GM23248 (cell line): ENCODE results near the gene FUT8. TPM values are rescaled to one million over a fixed set of nuclear protein-coding genes. Genes with fewer than 3 reads are reported as not detected.
"Not testable (repeated sequence)": the region's sequence is repeated elsewhere in the genome, so short reads cannot be mapped to it uniquely, and the experiment has no call there.

Experiments
- DNase-seq: peaks from one replicate; pipeline ENCODE4 v3.0.0-alpha.2; 2015
- H2AFZ ChIP-seq: fragments of 200-600 bp; sonication (generic); 2 replicates; pipeline ENCODE4 v1.6.1; 2016; ENCODE audit warnings: antibody characterized with exemption
- H3F3A ChIP-seq: fragments of 200-600 bp; sonication (generic); 2 replicates; pipeline ENCODE4 v1.6.1; 2016; ENCODE audit warnings: mild to moderate bottlenecking, antibody characterized with exemption, mixed run types; ENCODE audit not compliant: insufficient read depth
- H3K27ac ChIP-seq: fragments of 200-600 bp; sonication (generic); 2 replicates; pipeline ENCODE4 v1.5.1; 2016; ENCODE audit warnings: mild to moderate bottlenecking
- H3K27me3 ChIP-seq: fragments of 200-600 bp; sonication (generic); replicated peaks from 2 replicates; pipeline ENCODE4 v1.6.1; 2016; ENCODE audit warnings: mild to moderate bottlenecking; ENCODE audit not compliant: insufficient read depth
- H3K36me3 ChIP-seq: fragments of 200-600 bp; sonication (generic); 2 replicates; pipeline ENCODE4 v1.6.1; 2016; ENCODE audit warnings: low read depth, mild to moderate bottlenecking
- H3K4me1 ChIP-seq: fragments of 200-600 bp; sonication (generic); 2 replicates; pipeline ENCODE4 v1.6.1; 2016; ENCODE audit warnings: mild to moderate bottlenecking; ENCODE audit not compliant: insufficient read depth
- H3K4me2 ChIP-seq: fragments of 200-600 bp; sonication (generic); one replicate; pipeline ENCODE4 v1.6.1; 2016; ENCODE audit warnings: mild to moderate bottlenecking; ENCODE audit not compliant: unreplicated experiment
- H3K4me3 ChIP-seq: fragments of 200-600 bp; sonication (generic); 2 replicates; pipeline ENCODE4 v1.5.1; 2016; ENCODE audit warnings: mild to moderate bottlenecking
- H3K79me2 ChIP-seq: fragments of 200-600 bp; sonication (generic); 2 replicates; pipeline ENCODE4 v1.6.1; 2016; ENCODE audit warnings: mild to moderate bottlenecking; ENCODE audit not compliant: insufficient read depth
- H3K9ac ChIP-seq: fragments of 200-600 bp; sonication (generic); 2 replicates; pipeline ENCODE4 v1.6.1; 2016; ENCODE audit warnings: mild to moderate bottlenecking
- H3K9me2 ChIP-seq: fragments of 200-600 bp; sonication (generic); 2 replicates; pipeline ENCODE4 v1.6.1; 2016; ENCODE audit warnings: mixed run types, mild to moderate bottlenecking, moderate library complexity; ENCODE audit not compliant: insufficient read depth
- H3K9me3 ChIP-seq: fragments of 200-600 bp; sonication (generic); one replicate; pipeline ENCODE4 v1.6.1; 2017; ENCODE audit warnings: low read depth
- H4K20me1 ChIP-seq: fragments of 200-600 bp; sonication (generic); 2 replicates; pipeline ENCODE4 v1.6.0; 2016; ENCODE audit not compliant: insufficient read depth
- EZH2 ChIP-seq: fragments of 200-600 bp; sonication (generic); IDR thresholded peaks from 2 replicates; pipeline ENCODE4 v1.6.1; 2018; ENCODE audit warnings: antibody characterized with exemption, mild to moderate bottlenecking; ENCODE audit not compliant: insufficient read depth, poor library complexity, severe bottlenecking
- EZH2phosphoT487 ChIP-seq: fragments of 200-600 bp; sonication (generic); IDR thresholded peaks from 2 replicates; pipeline ENCODE4 v1.6.1; 2018; ENCODE audit warnings: antibody characterized with exemption, moderate library complexity, mild to moderate bottlenecking, low read depth; ENCODE audit not compliant: insufficient read depth
- WGBS, 2 experiments: methylation state at CpG; one replicate each; pipeline ENCODE4 v1.1.6; 2015 to 2017; ENCODE audit warnings: low lambda C conversion rate in 2 of 2, low coverage in 1 of 2; ENCODE audit errors: missing lambda C conversion rate in 2 of 2; 5-methylcytosine and 5-hydroxymethylcytosine counted together
- in situ Hi-C: fragments of 300-500 bp; cut with MboI; formaldehyde crosslinking; loops from 2 replicates; pipeline ENCODE4 v1.15.0; 2020
- polyA plus RNA-seq: library from polyadenylated mRNA; unstranded; fragments of >200 nt; fragmentation: Nextera tagmentation; extraction: Ambion mirVana; gene quantifications from 2 replicates; pipeline ENCODE4 v1.2.1, GENCODE V29; 2016
- total RNA-seq: library from RNA; depleted of rRNA; stranded (reverse); fragments of >200 nt; shearing (Covaris generic); gene quantifications from 2 replicates; pipeline ENCODE4 v1.2.3, GENCODE V29; 2014

The FUT8 gene
- total and polyA plus RNA-seq, 2 experiments from 2014 or later = 40.0 to 60.6 TPM

- Histone ChIP-seq H2AFZ (no peak overlapping the region), H3K36me3 (0 out of 2 replicates have a peak, but pooled peaks cover 3% of the 10 kb centered on the region), H3K27me3 (no peaks in the 10 kb centered on the region), H3F3A (no peaks in the 10 kb centered on the region), H3K4me2 (no peak overlapping the region), H4K20me1 (no peaks in the 10 kb centered on the region), H3K9me2 (no peaks in the 10 kb centered on the region), H3K4me3 (no peak overlapping the region), H3K9ac (no peak overlapping the region), H3K79me2 (peaks cover 16% of the 10 kb centered on the region), H3K27ac (no peak overlapping the region), H3K4me1 (no peaks in the 10 kb centered on the region), H3K9me3 (no peaks in the 10 kb centered on the region)
- in situ Hi-C loops = no loop called here
- 100% methylated on average over 1 of the region's 1 CpG for WGBS, 2 experiments
- DNase-seq = no peak
- TF ChIP-seq EZH2phosphoT487 = no peak
- no peak for TF ChIP-seq EZH2
Observed at GRCh38 chr14:65631040-65631439, 218.5 kb downstream of the FUT8 start.

GRCh38 chr14:65632487-65632886 is 220.0 kb downstream of the FUT8 start:
- no peaks in the 10 kb centered on the region for H3F3A ChIP-seq
- H3K9me3 ChIP-seq = no peaks in the 10 kb centered on the region
- H3K9me2 ChIP-seq = no peaks in the 10 kb centered on the region
- H3K27ac ChIP-seq = no peak overlapping the region
- in situ Hi-C loops = no loop called here
- no peak overlapping the region for H2AFZ ChIP-seq
- DNase-seq = no peak
- TF ChIP-seq EZH2phosphoT487 (no peak), EZH2 (no peak)
- 0 out of 2 replicates have a peak, but pooled peaks cover 3% of the 10 kb centered on the region for H3K36me3 ChIP-seq
- H3K27me3 ChIP-seq = no peaks in the 10 kb centered on the region
- H3K79me2 ChIP-seq = peaks cover 28% of the 10 kb centered on the region
- WGBS, 2 experiments = 95 to 100% methylated on average over 1 of the region's 1 CpG
- H3K4me3 ChIP-seq = no peak overlapping the region
- H4K20me1 ChIP-seq = no peaks in the 10 kb centered on the region
- H3K4me1 ChIP-seq = no peaks in the 10 kb centered on the region
- no peak overlapping the region for H3K4me2 ChIP-seq
- H3K9ac ChIP-seq = no peak overlapping the region

DNA sequence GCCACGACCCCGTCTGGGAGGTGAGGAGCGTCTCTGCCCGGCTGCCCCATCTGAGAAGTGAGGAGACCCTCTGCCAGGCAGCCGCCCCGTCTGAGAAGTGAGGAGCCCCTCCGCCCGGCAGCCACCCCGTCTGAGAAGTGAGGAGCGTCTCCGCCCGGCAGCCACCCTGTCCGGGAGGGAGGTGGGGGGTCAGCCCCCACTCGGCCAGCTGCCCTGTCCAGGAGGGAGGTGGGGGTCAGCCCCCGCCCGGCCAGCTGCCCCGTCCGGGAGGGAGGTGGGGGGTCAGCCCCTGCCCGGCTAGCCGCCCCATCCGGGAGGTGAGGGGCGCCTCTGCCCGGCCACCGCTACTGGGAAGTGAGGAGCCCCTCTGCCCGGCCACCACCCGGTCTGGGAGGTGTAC is 221.1 kb downstream of the FUT8 start:
- H3K9ac ChIP-seq, H3K4me1 ChIP-seq, H2AFZ ChIP-seq, in situ Hi-C loops, H3F3A ChIP-seq, H3K4me2 ChIP-seq, H3K27ac ChIP-seq, H3K36me3 ChIP-seq, H4K20me1 ChIP-seq, H3K27me3 ChIP-seq, H3K9me2 ChIP-seq, DNase-seq, H3K9me3 ChIP-seq, H3K4me3 ChIP-seq: not testable (repeated sequence)
- 98% methylated on average over 20 of the region's 26 CpGs; no CpG with 5 or more reads in 1 of the 2 experiments for WGBS, 2 experiments
- H3K79me2 ChIP-seq = peaks cover 32% of the 10 kb centered on the region

GRCh38 chr14:65637780-65638179 is 225.2 kb downstream of the FUT8 start:
- whole genome bisulfite sequencing, 2 experiments = 81 to 88% methylated on average over 7 of the region's 7 CpGs
- H3K79me2 ChIP-seq = peaks cover 32% of the 10 kb centered on the region
- H3F3A ChIP-seq = no peaks in the 10 kb centered on the region
- no peak for TF ChIP-seq EZH2
- TF ChIP-seq EZH2phosphoT487 = no peak
- H3K9ac ChIP-seq = no peak overlapping the region
- H3K27ac ChIP-seq = no peak overlapping the region
- no peaks in the 10 kb centered on the region for H3K4me1 ChIP-seq
- no peaks in the 10 kb centered on the region for H3K9me3 ChIP-seq
- peaks cover 3% of the 10 kb centered on the region; the same call in 1 of the 2 replicates for H3K36me3 ChIP-seq
- H2AFZ ChIP-seq = no peak overlapping the region
- H3K9me2 ChIP-seq = no peaks in the 10 kb centered on the region
- no peaks in the 10 kb centered on the region for H4K20me1 ChIP-seq
- in situ Hi-C loops = no loop called here
- no peaks in the 10 kb centered on the region for H3K27me3 ChIP-seq
- peak; percentile 25 for DNase-seq
- H3K4me3 ChIP-seq = no peak overlapping the region
- H3K4me2 ChIP-seq = no peak overlapping the region

GRCh38 chr14:65639216-65639615 is 226.7 kb downstream of the FUT8 start:
- Histone ChIP-seq H3K4me3 (no peak overlapping the region), H3K4me2 (no peak overlapping the region), H3K27me3 (no peaks in the 10 kb centered on the region), H3K27ac (no peak overlapping the region), H3F3A (no peaks in the 10 kb centered on the region), H3K9me2 (no peaks in the 10 kb centered on the region), H3K4me1 (no peaks in the 10 kb centered on the region), H2AFZ (no peak overlapping the region), H3K9ac (no peak overlapping the region), H3K36me3 (peaks cover 3% of the 10 kb centered on the region; the same call in 1 of the 2 replicates), H3K9me3 (no peaks in the 10 kb centered on the region), H3K79me2 (peaks cover 32% of the 10 kb centered on the region), H4K20me1 (no peaks in the 10 kb centered on the region)
- WGBS, 2 experiments = 94 to 97% methylated on average over 1 of the region's 1 CpG
- in situ Hi-C loops = no loop called here
- TF ChIP-seq EZH2 = no peak
- no peak for TF ChIP-seq EZH2phosphoT487
- no peak for DNase-seq
